SHP77 (cell line): ENCODE measurements around the gene CYB5R4.
"Not testable (repeated sequence)": the region's sequence is repeated elsewhere in the genome, so short reads cannot be mapped to it uniquely, and the experiment has no call there.

Source experiments
- DNase-seq, 2 experiments: peaks; one replicate each; lab custom pipeline; 2025; lab: John Stamatoyannopoulos, UW

The CYB5R4 gene

DNA sequence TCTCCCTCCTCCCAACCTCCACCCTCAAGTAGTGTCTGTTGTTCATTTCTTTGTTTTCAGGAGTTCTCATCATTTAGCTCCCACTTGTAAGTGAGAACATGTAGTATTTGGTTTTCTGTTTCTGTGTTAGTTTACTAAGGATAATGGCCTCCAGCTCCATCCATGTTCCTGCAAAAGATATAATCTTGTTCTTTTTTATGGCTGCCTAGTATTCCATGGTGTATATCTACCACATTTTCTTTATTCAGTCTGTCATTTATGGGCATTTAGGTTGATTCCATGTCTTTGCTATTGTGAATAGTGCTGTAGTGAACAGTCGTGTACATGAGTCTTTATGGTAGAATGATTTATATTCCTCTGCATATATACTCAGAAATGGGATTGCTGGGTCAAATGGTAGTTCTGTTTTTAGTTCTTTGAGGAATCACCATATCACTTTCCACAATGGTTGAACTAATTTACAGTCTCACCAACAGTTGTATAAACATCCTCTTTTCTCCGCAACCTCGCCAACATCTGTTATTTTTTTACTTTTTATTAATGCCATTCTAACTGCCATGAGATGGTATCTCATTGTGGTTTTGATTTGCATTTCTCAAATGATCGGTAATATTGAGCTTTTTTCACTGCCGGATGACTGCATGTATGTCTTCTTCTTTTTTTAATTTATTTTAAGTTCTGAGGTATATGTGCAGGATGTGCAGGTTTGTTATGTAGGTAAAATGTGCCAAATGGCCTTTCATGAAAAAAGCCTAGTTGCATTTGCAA, 48.3 kb downstream of the CYB5R4 start:
- not testable (repeated sequence) for DNase-seq

DNA sequence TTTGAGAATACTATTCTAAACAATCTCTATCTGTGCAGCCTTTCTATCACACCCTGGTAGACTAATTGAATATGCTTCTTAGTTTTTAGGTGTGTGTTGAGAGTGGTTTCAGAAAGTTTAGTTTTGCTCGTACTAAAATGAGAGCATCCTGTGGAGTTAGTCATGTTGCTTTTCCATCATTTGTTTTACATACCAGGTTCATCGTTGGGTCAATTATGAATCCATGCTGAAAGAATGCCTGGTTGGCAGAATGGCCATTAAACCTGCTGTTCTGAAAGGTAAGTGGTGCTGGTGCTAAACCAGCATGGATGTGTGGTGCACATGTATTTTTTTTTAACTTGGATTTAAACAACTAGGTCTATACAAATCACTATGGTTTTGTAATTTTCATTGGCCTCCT, 49.3 kb downstream of the CYB5R4 start:
- DNase-seq, result no peak

DNA sequence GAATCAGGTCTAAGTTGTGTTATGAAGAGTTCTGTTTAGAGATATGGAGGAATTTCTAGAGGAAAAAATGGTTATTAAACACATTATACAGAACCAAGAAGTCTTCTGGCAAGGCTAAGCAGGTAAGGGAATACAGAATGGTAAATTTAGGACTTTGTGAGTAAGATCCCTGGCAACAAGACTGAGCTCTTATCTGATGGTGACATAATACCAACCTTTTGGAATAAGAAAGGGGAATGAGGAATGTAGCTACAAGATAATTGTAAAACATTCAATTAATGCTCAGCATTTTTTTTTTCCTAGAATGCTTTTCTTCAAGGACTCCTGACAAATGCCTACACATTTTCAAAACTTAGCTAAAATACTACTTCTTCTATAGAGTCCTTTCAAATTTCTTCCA, 51.8 kb downstream of the CYB5R4 start:
- no peak for DNase-seq

DNA sequence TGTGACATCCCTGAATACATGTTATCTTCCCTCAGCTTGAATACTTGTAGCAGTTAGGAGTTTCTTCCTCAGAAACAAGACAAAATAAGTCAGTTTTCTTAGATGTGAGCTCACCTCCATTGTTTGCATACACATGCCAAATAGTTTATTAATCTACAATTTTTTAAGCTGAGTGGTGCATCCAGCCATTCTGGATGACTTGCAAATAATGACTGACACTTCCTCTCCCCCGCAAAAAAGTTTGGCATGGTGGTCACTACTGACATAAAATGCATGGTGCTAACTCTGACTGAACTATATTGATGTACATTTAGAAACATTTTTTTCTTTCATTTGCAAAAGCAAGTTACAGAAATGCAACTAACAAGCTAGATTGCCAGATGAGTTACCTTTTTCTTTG, 55.5 kb downstream of the CYB5R4 start:
- DNase-seq, result no peak

DNA sequence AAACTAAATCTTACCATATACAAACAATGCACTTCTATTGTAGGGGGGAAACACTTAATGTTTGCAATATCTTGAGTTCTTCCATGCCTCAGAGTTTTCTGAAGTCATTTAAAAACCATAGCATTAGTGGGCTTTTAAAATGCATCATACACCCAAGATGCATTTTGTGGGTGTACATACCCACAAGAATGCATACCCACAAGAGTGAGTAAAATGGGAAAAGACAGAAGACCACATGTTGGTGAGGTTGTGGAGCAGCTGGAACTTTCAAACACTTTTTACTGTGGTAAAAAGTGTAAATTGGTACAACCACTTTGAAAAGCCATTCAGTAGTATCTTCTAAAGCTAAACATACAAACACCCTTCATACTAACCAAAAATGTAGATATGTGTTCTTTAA, 57.5 kb downstream of the CYB5R4 start:
- no peak for DNase-seq

DNA sequence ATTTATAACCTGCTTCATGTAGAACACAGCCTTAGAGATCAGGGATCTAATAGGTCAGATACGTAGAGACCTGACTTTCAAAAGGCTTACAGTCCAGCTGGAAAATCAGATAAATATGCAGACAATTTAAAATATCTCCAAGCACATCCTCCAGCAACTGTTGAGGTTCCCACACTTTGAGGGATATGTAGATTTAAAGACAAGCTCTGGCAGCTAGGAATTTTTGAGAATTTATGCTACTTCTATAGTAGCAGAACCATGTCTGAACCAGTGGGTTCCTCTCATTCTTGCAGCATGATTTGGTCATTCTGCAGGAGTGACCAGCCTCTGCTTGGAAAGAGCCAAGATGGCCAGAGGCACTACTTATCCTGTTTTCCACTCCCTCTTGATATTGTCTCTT, 60.5 kb downstream of the CYB5R4 start:
- no peak for DNase-seq

DNA sequence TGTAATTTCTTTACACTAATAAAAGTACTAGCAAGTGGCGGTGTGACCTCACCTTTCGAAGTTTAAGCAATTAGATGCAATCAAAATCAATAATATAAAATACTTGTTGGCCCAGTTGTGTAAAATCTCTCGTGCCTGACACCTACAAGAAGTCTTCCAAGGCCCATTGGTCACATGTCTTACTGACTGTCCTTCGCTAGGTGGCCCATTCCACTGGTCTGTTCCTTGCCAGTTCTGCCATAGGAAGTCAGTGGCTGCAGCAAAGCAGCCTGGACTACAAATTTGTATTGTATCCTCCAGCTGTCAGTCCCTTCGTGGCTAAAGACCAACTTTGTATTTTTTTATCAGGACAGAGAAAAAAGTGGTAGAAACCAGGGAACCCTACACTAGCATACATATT, 61.8 kb downstream of the CYB5R4 start:
- DNase-seq, result no peak

DNA sequence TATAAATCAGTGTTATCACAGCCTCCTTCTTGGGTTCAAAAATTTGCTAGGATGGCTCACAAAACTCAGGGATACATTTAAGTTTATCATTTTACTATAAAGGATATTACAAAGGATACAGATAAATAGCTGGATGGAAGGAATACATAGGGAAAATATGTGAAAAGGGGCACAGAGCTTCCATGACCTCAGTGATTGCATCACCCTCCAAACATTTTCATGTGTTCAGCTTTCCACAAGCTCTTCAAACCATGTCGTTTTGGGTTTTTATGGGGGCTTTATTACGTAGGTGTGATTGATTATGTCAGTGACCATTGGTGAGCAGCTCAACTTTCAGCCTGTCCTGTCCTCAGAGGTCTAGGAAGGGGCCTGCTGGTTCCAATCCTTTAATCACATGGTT, 68.0 kb downstream of the CYB5R4 start:
- DNase-seq, result no peak

DNA sequence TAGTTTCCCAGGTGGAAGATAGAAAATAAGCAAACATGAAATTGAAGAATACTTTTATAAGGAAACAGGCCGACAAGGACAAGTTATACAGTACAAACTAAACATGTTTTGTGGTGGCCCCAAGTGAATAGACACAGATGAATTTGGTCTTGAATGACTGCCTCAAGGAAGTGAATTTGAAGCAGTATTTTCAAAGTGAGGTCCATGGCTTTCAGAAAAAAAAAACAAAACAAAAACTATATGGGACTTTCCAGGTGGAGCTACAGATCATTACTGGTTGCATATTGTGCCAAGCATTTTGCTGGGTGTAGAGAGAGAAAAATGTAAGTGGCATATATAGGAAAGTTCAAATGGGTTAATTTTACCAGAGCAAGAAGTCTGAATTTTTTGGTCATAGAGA, 68.8 kb downstream of the CYB5R4 start:
- no peak for DNase-seq

DNA sequence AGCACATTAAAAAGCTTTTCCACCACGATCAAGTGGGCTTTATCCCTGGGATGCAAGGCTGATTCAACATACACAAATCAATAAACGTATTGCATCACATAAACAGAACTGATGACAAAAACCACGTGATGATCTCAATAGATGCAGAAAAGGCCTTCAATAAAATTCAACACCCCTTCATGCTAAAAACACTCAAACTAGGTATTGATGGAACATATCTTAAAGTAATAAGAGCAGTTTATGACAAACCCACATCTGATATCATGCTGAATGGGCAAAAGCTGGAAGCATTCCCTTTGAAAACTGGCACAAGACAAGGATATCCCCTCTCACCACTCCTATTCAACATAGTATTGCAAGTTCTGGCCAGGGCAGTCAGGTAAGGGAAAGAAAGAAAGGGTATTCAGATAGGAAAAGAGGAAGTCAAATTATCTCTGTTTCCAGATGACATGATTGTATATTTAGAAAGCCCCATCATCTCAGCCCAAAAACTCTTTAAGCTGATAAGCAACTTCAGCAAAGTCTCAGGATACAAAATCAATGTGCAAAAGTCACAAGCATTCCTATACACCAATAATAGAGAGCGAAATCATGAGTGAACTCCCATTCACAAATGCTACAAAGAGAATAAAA, 86.8 kb downstream of the CYB5R4 start:
- DNase-seq, result not testable (repeated sequence)

DNA sequence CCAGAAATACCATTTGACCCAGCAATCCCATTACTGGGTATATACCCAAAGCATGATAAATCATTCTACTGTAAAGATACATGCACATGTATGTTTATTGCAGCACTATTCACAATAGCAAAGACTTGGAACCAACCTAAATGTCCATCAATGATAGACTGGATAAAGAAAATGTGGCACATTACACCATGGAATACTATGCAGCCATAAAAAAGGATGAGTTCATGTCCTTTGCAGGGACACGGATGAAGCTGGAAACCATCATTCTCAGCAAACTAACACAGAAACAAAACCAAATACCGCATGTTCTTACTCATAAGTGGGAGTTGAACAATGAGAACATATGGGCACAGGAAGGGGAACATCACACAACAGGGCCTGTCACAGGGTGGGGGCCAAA, 88.5 kb downstream of the CYB5R4 start:
- not testable (repeated sequence) for DNase-seq

DNA sequence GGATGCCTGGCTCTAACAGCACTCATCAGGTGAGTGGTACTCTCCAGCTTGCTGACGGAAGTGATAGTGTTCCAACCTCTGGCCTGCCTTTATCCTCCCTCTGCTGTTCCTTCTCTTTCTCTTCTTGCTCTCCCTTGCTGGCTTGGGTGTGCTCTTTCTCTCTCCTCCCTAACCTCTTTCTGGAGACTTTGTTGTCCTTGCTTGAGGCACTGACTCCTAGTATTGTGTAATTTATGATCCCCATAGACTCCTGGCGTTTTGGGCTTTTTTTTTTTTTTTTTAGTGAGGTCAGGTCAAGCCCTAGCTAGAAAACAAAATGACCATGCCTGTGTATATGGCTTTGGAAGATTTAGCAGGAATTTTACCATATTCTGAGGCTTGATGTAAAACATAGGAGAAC, 89.4 kb downstream of the CYB5R4 start:
- no peak for DNase-seq

DNA sequence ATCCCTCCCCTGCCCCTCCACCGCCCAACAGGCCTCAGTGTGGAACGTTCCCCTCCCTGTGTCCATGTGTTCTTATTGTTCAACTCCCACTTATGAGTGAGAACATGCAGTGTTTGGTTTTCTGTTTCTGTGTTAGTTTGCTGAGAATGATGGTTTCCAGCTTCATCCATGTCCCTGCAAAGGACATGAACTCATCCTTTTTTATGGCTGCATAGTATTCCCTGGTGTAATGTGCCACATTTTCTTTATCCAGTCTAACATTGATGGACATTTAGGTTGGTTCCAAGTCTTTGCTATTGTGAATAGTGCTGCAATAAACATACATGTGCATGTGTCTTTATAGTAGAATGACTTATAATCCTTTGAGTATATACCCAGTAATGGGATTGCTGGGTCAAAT, 91.9 kb downstream of the CYB5R4 start:
- not testable (repeated sequence) for DNase-seq

DNA sequence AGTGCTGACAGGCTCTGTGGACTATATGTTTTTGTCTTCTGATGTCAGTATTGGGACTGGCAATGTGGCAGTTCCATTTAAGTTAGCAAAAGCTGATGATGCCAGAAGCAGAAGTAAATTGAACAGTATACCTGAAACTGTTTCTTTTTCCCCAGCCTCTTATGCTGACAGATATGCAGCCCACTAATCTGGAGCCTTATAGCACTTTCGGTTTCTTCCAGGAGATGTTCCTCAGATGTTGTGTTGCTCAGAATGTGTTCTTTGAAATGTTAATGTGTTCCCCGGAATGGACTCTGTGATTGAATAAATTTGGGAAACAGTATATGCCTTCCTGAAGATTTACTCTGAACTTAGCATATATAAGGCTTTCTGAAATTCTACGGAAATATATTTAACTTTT, 93.3 kb downstream of the CYB5R4 start:
- no peak for DNase-seq

DNA sequence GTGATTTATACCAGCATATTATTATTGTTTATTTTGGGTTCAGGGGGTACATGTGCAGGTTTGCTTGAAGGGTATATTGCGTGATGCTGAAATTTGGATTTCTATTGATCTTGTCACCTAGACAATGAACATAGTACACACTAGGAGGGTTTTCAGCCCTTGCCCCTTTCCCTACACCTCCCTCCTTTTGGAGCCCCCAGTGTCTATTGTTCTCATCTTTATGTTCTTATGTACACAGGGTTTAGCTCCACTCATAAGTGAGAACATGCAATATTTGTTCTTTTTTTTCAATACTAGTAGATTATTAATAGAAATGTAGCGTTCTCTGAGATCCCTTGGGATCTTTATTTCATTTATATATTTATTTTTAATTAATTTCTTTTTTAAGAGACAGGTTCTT, 94.9 kb downstream of the CYB5R4 start:
- no peak for DNase-seq

DNA sequence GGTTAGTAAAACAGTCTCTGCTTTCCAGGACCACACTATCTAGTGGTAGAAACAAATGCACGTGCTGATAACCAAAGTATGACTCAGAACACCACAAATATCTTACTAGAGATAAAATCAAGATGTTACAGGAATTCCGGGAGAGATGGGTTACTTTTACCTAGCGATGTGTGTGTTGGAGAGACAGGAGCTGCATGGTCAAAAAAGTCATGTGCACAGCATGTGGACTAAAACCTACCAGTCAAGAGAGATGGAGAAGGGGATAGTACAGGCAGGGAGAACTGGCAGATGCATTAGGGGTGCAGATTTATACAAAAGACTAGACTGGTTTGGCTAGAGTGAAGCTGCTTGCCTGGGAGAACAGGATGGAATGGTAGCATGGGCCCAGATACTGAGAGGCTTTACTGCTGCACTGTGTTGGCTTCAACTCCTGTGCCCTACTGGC, 98.8 kb downstream of the CYB5R4 start:
- no peak for DNase-seq

DNA sequence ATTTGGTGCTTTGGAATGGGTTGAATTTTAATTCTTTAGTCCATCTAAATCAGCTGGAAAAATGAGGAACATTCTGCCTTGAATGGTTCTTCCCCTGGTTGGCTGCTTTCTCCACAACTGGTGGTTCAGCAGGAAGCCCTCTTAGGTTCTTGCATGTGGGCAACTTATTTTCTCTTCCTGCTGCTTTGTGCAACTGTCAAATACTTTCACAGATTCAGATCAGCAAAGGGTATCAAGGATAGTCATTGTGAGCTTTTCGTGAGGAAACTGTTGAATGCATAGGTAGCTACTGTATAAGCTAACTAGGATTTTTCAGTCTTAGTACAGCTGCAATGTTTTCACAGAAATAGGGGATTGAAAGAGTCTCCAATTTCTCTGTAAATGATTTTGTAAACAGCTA, 101.2 kb downstream of the CYB5R4 start:
- DNase-seq, result no peak

DNA sequence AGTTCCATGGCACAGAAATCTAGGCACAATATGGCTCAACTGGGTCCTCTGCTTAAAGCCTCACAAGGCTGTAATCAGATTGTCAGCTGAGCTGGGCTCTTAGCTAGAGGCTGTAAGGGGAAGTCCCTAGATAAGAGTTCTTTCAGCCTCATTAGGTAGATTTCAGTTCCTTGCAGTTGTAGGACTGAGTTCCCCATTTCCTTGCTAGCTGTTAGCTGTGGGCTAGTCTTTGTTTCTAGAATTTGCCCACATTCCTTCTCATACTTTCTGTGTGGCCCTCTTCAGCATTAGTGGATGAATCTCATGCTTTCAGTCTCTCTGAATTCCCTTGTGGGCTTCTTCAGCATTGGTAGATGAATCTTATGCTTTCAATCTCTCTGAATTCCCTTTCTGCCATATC, 103.1 kb downstream of the CYB5R4 start:
- DNase-seq, result no peak

DNA sequence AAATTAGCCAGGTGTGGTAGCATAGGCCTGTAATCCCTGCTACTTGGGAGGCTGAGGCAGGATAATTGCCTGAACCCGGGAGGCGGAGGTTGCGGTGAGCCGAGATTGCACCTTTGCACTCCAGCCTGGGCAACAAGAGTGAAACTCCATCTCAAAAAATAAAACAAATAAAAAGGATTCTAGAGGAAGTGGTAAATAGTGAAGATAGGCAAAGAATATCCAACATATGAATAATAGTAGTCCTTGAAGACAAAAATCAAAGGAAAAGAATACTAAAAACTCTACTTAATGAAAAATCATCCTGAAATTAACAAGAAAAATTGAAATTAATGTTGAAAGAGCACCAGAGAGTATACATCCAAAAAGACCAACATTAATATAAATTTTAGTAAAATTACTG, 107.0 kb downstream of the CYB5R4 start:
- DNase-seq, result no peak

DNA sequence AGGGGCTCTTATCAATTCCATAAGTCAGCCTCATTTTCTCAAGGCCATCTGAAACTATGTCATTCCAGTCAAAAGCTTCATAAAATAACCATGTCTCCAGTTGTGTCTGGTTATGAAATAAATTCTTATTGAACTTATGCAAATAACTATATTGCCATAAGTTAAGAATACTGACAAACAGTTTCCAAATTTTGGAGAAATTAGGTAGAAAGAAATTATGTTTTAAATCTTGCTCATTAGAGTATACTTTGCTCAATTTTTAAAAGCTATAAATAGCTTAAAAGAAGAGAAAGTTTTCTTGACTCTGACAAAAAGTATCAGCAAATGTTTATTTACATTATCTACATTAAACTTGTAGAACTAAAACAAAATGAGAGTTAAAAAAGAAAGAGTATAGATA, 111.1 kb downstream of the CYB5R4 start:
- DNase-seq, result no peak

DNA sequence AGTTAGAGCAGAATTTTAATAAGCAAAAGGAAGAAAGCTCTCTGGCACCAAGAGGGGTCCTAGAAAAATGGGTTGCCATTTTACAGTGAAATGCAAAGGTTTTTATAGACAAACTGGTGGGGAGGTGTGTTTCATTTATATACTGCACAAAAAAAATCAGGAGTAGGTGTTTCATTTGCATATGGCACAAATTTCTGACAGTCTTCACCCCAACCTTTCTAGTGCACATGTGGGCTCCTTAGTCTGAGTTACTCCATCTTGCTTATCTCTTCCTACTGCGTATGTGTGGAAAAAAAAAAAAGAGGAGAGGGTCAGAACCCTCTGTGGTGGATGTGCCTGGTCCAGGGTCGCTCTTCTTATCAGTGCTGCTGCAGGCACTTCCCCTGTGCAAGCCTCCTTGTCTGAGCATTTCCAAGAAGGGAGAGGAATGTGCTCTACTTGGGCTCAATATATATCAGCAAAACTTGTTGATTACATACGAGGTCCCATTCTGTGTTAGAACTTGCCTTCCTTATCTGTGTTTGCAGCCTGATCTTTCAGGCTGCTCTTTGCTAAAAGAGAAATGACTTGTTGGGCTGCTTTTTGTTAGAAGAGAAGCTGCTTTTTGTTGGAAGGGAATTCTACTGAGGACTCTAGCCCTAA, 115.0 kb downstream of the CYB5R4 start:
- DNase-seq, result no peak

DNA sequence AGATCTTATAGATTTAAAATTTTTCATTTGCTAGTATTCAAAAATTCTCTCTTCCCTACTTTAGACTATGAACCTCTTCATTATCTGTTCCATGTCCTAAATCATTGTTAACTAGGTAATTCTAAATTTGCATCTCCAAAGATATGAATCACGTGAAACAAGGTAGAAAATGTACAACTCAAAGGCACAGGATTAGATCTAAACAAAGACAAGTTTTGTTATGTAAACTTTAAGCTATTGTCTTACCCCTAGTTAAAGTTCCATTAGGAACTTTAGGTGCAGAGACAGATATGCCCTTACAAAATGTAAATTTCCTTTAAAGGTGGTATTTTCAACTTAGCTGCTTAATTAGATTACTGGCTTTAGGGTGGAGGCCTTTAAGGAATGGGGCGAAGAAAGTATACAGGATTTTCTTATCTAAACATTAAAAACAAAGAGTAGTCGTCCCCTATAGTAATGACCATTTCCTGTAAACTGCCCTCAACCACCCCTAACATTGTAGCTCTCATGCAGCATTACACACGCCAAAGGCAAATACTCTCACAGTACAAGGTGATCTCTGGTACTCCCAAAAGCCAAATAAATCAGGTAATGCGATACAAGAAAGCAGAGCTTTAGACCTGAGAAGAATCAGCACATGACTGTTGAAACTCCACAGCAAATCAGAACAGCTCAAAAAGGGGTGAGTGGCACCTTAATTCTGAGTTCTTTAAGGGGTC, 116.7 kb downstream of the CYB5R4 start:
- DNase-seq, result no peak

DNA sequence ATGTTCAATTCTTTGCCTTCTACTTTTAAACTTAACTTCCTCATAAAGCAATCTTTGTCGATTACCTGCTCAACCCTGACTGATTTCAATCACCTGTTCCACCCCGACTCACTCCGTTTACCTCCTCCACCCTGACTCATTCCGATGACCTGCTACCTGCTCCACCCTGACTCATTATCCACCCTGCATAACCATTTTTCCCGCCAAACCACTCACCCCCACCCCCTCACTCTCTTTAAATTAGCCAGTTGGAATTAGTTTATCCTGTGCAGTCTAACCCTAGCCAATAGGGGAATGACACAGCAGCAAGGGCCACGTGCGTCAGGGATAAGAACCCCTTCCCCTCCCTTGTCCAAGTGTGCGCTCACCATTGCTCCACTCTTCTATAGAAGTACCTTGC, 117.4 kb downstream of the CYB5R4 start:
- no peak for DNase-seq
